HG03095 (cell line): ENCODE results near the gene SRR.
A peak's percentile ranks its signal among the peaks of the same experiment; 100 is the strongest.
"Not testable (repeated sequence)": the region's sequence is repeated elsewhere in the genome, so short reads cannot be mapped to it uniquely, and the experiment has no call there.

Experiments
- ATAC-seq: cut with Tn5 transposase; IDR thresholded peaks from one replicate; pipeline ENCODE4 v1.9.1; 2021; ENCODE audit warnings: moderate library complexity; ENCODE audit not compliant: unreplicated experiment

SRR gene

DNA sequence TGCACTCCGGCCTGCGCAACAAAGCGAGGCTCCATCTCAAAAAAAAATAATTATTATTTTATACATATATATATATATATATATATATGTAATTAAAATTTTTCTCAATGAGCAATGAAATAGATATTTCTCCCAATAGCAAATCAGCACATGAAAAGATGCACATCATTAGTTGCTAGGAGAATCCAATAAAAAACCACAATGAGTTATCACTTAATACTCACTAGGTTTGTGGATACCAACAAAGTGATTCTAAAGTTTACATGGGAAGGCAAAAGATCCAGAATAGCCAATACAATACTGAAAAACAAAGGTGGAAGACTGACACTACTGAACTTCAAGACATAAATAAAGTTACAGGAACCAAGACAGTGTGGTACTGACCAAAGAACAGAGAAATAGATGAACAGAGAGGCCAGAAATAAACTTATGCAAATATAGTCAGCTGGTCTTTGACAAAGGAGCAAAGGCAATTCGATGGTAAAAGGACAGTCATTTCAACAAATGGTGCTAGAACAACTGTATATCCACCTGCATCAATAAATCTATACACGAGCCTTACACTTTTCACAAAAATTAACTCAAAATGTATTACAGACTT is 13.8 kb upstream of the SRR start:
- no peak for ATAC-seq

GRCh38 chr17:2292100-2292499 is 11.7 kb upstream of the SRR start:
- ATAC-seq = no peak

DNA sequence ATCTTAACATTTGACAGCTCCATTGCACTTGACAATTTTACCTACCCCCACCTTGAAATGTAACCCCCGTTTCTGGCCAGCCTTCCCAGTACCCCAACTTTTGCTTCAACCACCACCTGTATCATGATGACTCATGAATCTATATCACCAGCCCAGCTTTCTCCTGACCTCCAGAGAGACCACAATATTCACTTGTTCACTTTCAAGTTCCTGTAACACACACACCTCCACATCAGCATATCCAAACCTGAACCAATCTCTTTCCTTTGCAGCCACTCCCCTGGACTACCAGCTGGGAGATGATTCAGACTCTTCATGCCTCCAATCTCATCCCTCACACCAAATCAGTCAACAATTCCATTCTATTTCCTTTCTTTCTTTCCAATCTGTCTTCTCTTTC is 8.2 kb upstream of the SRR start:
- ATAC-seq = no peak

DNA sequence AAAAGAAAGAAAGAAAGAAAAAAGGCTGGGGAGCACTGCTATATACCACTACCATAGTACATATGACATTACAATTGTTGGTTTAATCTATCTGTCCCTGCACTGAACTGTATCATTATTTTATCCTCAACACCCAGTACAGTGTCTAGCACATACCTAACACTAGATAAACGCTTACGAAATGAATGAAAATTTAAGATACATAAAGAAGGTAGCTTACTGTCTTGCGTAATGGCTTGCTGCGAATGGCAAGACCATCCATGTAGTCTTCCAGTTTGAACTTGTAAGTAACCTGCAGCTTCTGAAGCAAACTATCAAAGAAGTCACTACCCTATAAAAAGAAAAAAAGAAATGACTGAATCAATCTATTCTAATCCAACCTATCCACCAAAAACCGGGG is 6.7 kb upstream of the SRR start:
- no peak for ATAC-seq

GRCh38 chr17:2299136-2299535 is 4.6 kb upstream of the SRR start:
- ATAC-seq = no peak

GRCh38 chr17:2299756-2300155 is 4.0 kb upstream of the SRR start:
- no peak for ATAC-seq

GRCh38 chr17:2302778-2303203 is 959 bp upstream of the SRR start:
- ATAC-seq = peak; percentile 11

- no peak for ATAC-seq
Measured at GRCh38 chr17:2304931-2305330, 1.2 kb downstream of the SRR start.

DNA sequence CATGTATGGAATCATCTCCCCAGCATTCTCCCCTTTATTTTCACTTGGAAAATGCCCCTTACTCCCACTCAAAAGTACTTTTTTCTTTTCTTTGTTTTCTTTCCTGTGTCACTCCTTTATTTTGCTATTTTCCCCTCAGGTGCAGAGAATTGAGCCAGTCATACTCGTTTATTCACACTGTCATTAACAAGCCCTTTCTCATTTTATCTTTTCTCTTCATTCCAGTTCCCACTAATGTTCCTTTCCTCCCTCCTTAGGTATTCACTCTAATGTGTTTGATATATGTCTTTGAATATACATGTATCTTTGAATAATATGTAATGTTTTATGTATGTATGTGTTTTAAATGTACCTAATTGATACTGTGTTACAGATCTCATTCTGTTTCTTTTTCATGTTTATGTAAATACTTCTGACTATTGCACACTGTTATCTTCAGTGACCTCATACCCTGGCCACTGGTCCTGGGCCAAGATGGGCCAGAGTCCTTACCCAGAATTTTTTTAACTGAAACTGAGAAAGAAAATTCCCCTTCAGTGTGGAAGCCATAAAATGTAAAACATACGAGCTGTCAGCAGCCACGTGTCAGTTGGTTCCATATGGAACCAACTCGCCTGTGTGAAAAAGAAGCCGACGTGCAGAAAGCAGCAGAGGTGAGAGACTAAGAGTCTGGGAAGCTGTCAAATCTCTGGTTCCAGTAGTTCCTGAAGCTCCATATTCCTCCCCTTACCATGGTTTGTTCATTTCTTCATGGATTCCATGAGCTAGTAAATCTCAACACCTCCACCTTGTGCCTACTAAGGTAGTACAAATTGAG is 5.8 kb downstream of the SRR start:
- no peak for ATAC-seq

DNA sequence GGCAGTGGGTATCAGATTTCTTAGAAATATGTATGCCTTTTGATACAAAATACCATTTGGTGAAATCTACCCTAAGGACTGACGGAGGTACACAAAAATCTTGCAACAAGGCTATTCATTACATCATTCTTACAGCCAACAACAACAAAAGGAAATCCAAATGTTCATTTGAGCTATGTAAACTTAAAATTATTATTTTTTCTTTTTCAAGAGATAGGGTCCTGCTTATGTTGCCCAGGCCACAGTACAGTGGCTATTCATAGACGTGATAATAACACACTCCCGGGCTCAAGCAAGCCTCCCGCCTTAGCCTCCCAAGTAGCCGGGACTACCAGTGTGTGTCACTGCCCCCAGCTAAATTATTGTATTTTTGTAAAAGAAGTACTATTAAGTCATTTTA is 9.0 kb downstream of the SRR start:
- no peak for ATAC-seq

GRCh38 chr17:2316916-2317205 is 13.1 kb downstream of the SRR start:
- ATAC-seq = not testable (repeated sequence)

GRCh38 chr17:2317796-2318195 is 14.0 kb downstream of the SRR start:
- no peak for ATAC-seq

- ATAC-seq = no peak
Measured at GRCh38 chr17:2319051-2319450, 15.3 kb downstream of the SRR start.

- ATAC-seq = no peak
Measured at GRCh38 chr17:2321399-2321798, 17.6 kb downstream of the SRR start.

DNA sequence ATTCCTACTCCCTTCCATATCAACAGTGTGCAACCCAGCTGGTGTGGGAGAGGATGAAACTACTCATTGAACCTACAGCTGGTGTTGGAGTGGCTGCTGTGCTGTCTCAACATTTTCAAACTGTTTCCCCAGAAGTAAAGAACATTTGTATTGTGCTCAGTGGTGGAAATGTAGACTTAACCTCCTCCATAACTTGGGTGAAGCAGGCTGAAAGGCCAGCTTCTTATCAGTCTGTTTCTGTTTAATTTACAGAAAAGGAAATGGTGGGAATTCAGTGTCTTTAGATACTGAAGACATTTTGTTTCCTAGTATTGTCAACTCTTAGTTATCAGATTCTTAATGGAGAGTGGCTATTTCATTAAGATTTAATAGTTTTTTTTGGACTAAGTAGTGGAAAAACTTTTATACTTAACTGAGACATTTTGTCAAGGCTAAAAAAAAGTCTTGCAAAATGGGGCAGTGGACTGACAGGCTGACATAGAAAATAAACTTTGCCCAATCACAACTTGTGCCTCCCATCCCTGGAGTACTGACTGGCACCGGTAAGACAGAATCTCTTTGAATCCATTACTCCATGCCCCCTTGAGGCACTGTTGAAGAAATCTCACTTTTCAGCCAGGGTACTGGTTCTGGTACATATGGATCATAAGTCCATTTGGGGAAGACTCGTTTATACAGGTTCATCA is 20.0 kb downstream of the SRR start:
- ATAC-seq = no peak

- ATAC-seq = no peak
Measured at GRCh38 chr17:2331303-2331702, 27.6 kb downstream of the SRR start.

- ATAC-seq = no peak
Measured at GRCh38 chr17:2335726-2336214, 32.0 kb downstream of the SRR start.

GRCh38 chr17:2336215-2336851 is 32.6 kb downstream of the SRR start, which contains the start of gene TSR1:
TSS of gene TSR1 (minus strand) at chr17:2336457. CDS start at chr17:2336427, 30 bp downstream.
- ATAC-seq = peak; percentile 83

DNA sequence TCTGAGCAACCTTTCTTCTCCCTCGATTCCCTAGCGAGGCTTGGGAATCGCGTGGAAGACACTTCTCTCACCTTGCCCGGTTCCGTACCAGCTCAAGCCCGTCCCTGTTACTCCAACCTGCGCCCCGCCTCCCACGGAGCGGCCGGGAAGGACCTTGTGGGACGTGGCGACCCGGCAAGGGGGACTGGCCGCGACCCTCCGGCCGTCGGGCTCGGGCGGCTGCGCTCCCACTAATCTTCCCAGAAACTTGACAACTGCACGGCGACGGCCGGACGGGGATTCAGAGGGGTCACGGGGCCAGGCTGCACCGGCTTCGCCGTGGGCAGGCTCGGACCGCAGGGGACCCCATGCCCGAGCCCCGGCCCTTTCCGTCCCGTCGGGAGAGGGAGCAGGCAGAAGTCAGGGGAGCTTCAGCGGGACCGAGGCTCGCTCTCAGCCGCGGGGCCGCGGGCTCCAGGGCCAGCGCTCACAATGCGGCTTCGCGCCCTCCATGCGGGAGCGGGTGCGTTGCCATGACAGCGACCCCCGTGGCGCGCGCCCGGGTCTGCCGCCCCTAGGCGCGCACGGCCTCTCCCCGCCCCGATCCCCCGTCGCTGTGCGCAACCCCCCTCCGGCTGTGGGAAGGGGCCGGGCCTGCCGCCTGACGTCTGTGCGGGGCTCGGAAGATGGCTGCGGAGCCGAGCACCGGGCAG is 33.2 kb downstream of the SRR start, which contains the start of gene SGSM2:
SGSM2 (plus strand) TSS at position 650 of the 692 bp plus-strand sequence. CDS start 188 bp downstream, outside the sequence.
- ATAC-seq = no peak

DNA sequence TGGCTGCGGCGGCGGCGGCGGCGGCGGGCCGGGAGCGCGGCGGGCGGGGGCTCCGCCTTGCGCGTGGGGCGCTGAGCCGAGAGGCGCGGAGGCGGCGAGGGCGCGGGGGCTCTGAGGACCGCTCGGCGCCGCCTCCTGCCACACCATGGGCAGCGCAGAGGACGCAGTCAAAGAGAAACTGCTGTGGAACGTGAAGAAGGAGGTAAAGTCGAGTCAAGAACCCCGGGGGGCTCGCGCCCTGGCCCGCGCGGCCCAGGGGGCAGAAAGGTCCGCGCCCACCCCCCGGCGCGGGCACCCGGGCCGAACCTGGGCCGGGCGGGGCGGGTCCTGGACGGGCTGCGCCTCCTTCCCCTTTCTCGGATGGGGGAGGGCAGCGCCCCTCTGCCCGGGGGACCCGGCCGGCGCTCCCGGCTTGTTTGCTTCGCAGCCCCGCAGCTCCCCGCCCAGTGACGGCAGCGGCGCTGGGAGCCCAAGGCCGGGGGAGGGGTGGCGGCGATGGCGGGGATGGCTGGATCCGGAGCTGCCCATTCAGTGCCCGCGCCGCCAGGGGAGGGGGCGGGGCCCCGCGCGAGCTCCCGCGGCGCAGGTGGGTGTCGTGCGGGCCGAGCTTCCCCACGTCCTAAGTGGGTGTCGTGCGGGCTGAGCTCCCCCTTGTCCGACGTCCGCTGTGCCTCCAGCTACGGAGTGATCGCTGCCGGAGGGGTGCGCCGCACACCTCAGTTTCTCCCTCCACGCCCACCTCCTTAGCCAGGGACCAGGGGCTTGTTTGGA is 34.0 kb downstream of the SRR start:
- ATAC-seq = no peak
